C4-2B (cell line): ENCODE data around the gene SCN1B.

Source experiments
- ZFX ChIP-seq: fragments of 450-650 bp; IDR thresholded peaks from 2 replicates; pipeline ENCODE4 v1.6.1; 2017
- TF ChIP-seq, protein P1 (sequence below): fragments of 450-650 bp; conservative IDR thresholded peaks from 2 replicates; pipeline ENCODE4 v1.5.1; 2017; ENCODE audit warnings: mild to moderate bottlenecking

DNA sequence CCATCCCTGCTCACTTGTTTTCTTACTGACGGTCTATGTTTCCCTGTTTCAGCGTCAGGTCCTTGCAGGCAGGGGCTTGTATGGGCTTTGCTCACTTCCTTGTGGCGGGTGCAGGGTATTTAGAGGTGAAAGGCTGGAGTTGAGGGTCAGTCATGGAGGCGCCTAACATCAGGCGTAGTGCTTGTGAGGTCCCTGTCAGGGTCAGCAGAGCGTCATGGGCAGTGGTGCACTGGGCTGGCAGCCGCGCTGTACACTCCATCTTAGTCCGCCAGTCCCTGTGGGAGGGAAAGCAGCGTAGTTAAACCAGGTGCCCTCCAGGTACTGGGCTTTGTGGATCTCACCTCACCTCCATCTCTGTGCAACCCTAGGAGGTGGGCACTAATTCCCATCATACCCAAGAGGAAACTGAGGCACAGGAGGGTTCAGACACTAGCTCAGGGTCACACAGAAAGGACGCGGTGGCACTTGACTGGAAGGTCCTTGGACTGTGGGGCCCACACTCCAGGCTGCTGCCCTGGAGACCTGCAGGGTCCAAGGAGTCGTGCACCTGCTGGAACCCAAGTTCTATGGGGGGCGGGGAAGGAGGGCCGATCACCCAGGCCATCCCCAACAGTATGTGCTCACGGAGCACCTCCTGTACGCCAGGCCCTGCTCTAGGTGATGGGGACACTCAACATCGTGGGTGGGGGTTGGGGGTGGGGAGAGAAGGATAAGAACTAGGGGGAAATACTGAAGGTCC is 25.6 kb upstream of the SCN1B start:
- TF ChIP-seq, protein P1, sequence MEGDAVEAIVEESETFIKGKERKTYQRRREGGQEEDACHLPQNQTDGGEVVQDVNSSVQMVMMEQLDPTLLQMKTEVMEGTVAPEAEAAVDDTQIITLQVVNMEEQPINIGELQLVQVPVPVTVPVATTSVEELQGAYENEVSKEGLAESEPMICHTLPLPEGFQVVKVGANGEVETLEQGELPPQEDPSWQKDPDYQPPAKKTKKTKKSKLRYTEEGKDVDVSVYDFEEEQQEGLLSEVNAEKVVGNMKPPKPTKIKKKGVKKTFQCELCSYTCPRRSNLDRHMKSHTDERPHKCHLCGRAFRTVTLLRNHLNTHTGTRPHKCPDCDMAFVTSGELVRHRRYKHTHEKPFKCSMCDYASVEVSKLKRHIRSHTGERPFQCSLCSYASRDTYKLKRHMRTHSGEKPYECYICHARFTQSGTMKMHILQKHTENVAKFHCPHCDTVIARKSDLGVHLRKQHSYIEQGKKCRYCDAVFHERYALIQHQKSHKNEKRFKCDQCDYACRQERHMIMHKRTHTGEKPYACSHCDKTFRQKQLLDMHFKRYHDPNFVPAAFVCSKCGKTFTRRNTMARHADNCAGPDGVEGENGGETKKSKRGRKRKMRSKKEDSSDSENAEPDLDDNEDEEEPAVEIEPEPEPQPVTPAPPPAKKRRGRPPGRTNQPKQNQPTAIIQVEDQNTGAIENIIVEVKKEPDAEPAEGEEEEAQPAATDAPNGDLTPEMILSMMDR: no peak
- TF ChIP-seq ZFX: no peak
